ENCODE results near the gene TAAR2.

DNA sequence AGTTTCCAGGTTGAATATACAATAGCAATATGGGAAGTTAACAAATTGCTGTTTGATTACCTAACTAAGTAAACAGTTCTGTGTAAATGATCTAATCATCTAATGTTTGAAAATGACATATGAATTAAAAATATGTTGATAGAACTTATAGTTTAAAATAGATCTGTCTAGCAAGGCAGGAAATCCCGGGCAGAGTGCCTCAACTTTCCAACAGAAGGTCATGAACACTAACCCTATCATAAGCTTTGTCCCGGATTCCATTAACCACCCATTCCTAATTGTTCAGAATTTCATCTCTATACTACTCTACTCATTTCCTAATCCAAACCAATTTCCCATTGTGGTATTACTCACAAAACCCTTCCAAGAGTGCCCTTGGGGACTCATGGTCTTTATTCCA lies 24.8 kb upstream of the TAAR2 start:
- no peak for TF ChIP-seq EZH2 (IDR thresholded peaks at IDR 0.05)
- no peak for TF ChIP-seq POLR2AphosphoS5 (IDR thresholded peaks at IDR 0.05; ENCODE audit: borderline replicate concordance, low read depth, low read length)

All from SK-N-MC (cell line).